SK-N-SH (cell line): ENCODE measurements around the gene PEF1. TPM values are rescaled to one million over a fixed set of nuclear protein-coding genes. Genes with fewer than 3 reads are reported as not detected.

ENCODE experiments used
- CTCF ChIA-PET: fragments of 300-600, 350-600 bp; formaldehyde crosslinking; extraction: SDS; loops from one replicate; lab custom pipeline; 2021; lab: Yijun Ruan, JAX
- POLR2A ChIA-PET: fragments of 350-600 bp; sonication (Branson Sonifier 250); formaldehyde crosslinking; extraction: SDS; loops from one replicate; lab custom pipeline; 2020; ENCODE audit warnings: antibody characterized with exemption, inconsistent platforms; lab: Yijun Ruan, JAX
- DNase-seq: peaks from one replicate; pipeline ENCODE4 v3.0.0; 2012
- H2AFZ ChIP-seq: fragments of 200-600 bp; sonication (generic); 2 replicates; pipeline ENCODE4 v1.8.1; 2016; ENCODE audit warnings: antibody characterized with exemption, mild to moderate bottlenecking, low read depth
- H3F3A ChIP-seq: fragments of 200-600 bp; sonication (generic); replicated peaks from 2 replicates; pipeline ENCODE3; 2016; ENCODE audit warnings: antibody characterized with exemption, mild to moderate bottlenecking; ENCODE audit not compliant: insufficient read depth
- H3K27ac ChIP-seq, 2 experiments: fragments of 200-500 bp in 1 of 2; fragments of 200-600 bp in 1 of 2; sonication (Bioruptor generic) in 1 of 2; sonication (generic), shearing (Covaris generic) in 1 of 2; 2 replicates each; pipeline versions ENCODE4 v1.5.1 to v1.6.1; 2014 to 2016; ENCODE audit warnings: low read depth in 2 of 2, inconsistent platforms in 1 of 2, low read length in 1 of 2, mild to moderate bottlenecking in 1 of 2, mixed read lengths in 1 of 2
- H3K27me3 ChIP-seq: fragments of 200-600 bp; sonication (generic), shearing (Covaris generic); 2 replicates; pipeline ENCODE4 v1.6.1; 2016; ENCODE audit warnings: mixed run types; ENCODE audit not compliant: insufficient read depth
- H3K36me3 ChIP-seq, 2 experiments: fragments of 200-500 bp in 1 of 2; fragments of 200-600 bp in 1 of 2; sonication (Bioruptor generic) in 1 of 2; sonication (generic) in 1 of 2; replicated peaks in 1 of 2; 2 replicates each; pipeline versions ENCODE3 to v1.5.1; 2014 to 2016; ENCODE audit warnings: low read length in 1 of 2, mild to moderate bottlenecking in 1 of 2; ENCODE audit not compliant: insufficient read depth in 2 of 2, control insufficient read depth in 1 of 2
- H3K4me1 ChIP-seq, 2 experiments: fragments of 200-500 bp in 1 of 2; fragments of 200-600 bp in 1 of 2; sonication (Bioruptor generic) in 1 of 2; sonication (generic), shearing (Covaris generic) in 1 of 2; 2 replicates each; pipeline versions ENCODE4 v1.5.1 to v1.6.1; 2014 to 2016; ENCODE audit warnings: low read depth in 1 of 2, low read length in 1 of 2, mixed run types in 1 of 2; ENCODE audit not compliant: insufficient read depth in 2 of 2, control insufficient read depth in 1 of 2
- H3K4me2 ChIP-seq: fragments of 200-600 bp; sonication (generic), shearing (Covaris generic); 2 replicates; pipeline ENCODE4 v1.6.1; 2017; ENCODE audit warnings: mixed run types
- H3K4me3 ChIP-seq, 2 experiments: fragments of 200-500 bp in 1 of 2; fragments of 200-600 bp in 1 of 2; sonication (Bioruptor generic) in 1 of 2; sonication (generic), shearing (Covaris generic) in 1 of 2; 2 replicates each; pipeline versions ENCODE4 v1.5.1 to v1.8.1; 2014 to 2016; ENCODE audit warnings: low read depth in 2 of 2, inconsistent platforms in 1 of 2, low read length in 1 of 2, mild to moderate bottlenecking in 1 of 2, mixed read lengths in 1 of 2, moderate library complexity in 1 of 2
- H3K79me2 ChIP-seq: fragments of 200-600 bp; sonication (generic); 2 replicates; pipeline ENCODE4 v1.8.1; 2017; ENCODE audit warnings: mild to moderate bottlenecking; ENCODE audit not compliant: insufficient read depth
- H3K9ac ChIP-seq: fragments of 200-600 bp; sonication (generic); 2 replicates; pipeline ENCODE4 v1.6.1; 2017; ENCODE audit warnings: mixed run types
- H3K9me2 ChIP-seq: fragments of 200-600 bp; sonication (generic); 2 replicates; pipeline ENCODE4 v1.6.1; 2017; ENCODE audit warnings: mixed run types
- H3K9me3 ChIP-seq: fragments of 200-600 bp; sonication (generic); 2 replicates; pipeline ENCODE4 v1.6.1; 2017; ENCODE audit warnings: mixed run types, mild to moderate bottlenecking, moderate library complexity
- H4K20me1 ChIP-seq: fragments of 200-600 bp; sonication (generic); 2 replicates; pipeline ENCODE4 v1.6.1; 2017; ENCODE audit warnings: mild to moderate bottlenecking, mixed run types; ENCODE audit not compliant: insufficient read depth
- EP300 ChIP-seq, 2 experiments: IDR thresholded peaks; 2 replicates each; pipeline versions ENCODE4 v1.4.0 to v1.6.1; 2012; ENCODE audit warnings: borderline replicate concordance in 1 of 2, low read depth in 1 of 2, low read length in 1 of 2
- FOXJ3 ChIP-seq: sonication (generic); formaldehyde crosslinking; IDR thresholded peaks from 2 replicates; pipeline ENCODE4 v1.5.1; 2020; ENCODE audit warnings: mild to moderate bottlenecking, missing genetic modification reagents
- FOXM1 ChIP-seq: IDR thresholded peaks from 2 replicates; pipeline ENCODE4 v1.4.0; 2012; ENCODE audit warnings: low read depth, mild to moderate bottlenecking
- GABPA ChIP-seq: IDR thresholded peaks from 2 replicates; pipeline ENCODE4 v1.4.0; 2012; ENCODE audit warnings: low read depth, mild to moderate bottlenecking
- MAX ChIP-seq: IDR thresholded peaks from 2 replicates; pipeline ENCODE4 v1.4.0; 2012; ENCODE audit warnings: low read depth
- NFIC ChIP-seq: IDR thresholded peaks from 2 replicates; pipeline ENCODE4 v1.4.0; 2012; ENCODE audit warnings: borderline replicate concordance
- NRF1 ChIP-seq: IDR thresholded peaks from 2 replicates; pipeline ENCODE4 v1.6.1; 2012; ENCODE audit warnings: low read depth, mild to moderate bottlenecking, low read length
- RCOR1 ChIP-seq: fragments of 150-350 bp; IDR thresholded peaks from 2 replicates; pipeline ENCODE4 v1.6.1; 2017; ENCODE audit warnings: antibody characterized with exemption, low read length
- TCF12 ChIP-seq: IDR thresholded peaks from 2 replicates; pipeline ENCODE4 v1.4.0; 2012
- WGBS: methylation state at CpG from one replicate; pipeline ENCODE4 v1.1.6; 2017; ENCODE audit warnings: low lambda C conversion rate; 5-methylcytosine and 5-hydroxymethylcytosine counted together
- polyA plus RNA-seq, 3 experiments: library from polyadenylated mRNA; depleted of rRNA; stranded (reverse); fragments of >200 nt; gene quantifications; 2 replicates each; pipeline ENCODE4 v1.2.3, GENCODE V29; 2012
- TF ChIP-seq, protein P1 (sequence below): fragments of 150-350 bp; IDR thresholded peaks from 2 replicates; pipeline ENCODE4 v1.6.1; 2017; ENCODE audit warnings: antibody characterized with exemption, low read length, low read depth, borderline replicate concordance
- TF ChIP-seq, protein P2 (sequence below): fragments of 200-600 bp; sonication (generic); IDR thresholded peaks from 2 replicates; pipeline ENCODE4 v1.6.1; 2017; ENCODE audit warnings: antibody characterized with exemption, mild to moderate bottlenecking, moderate library complexity

Gene PEF1
- polyA plus RNA-seq, 1 of the 3 experiments (the other 2 are of a cell fraction), result 51.9 TPM

- Histone ChIP-seq H3K9me2 (no peaks in the 10 kb centered on the region), H3K4me1 (peaks cover 18 to 48% of the 10 kb centered on the region in 2 experiments), H3F3A (no peaks in the 10 kb centered on the region), H3K36me3 (no peaks in the 10 kb centered on the region), H3K27me3 (no peaks in the 10 kb centered on the region), H3K9me3 (no peaks in the 10 kb centered on the region), H3K79me2 (no peaks in the 10 kb centered on the region), H3K9ac (no peak overlapping the region), H3K27ac (peak overlapping the region in 1 of 2 experiments; percentile 68; a peak in 3 of 4 replicates), H3K4me2 (peak overlapping the region; percentile 56), H3K4me3 (no peak overlapping the region), H2AFZ (0 out of 2 replicates have a peak overlapping the region, but pooled peaks have one; percentile 13), H4K20me1 (no peaks in the 10 kb centered on the region)
- peak; percentile 56 for DNase-seq
- TF ChIP-seq, protein P1, sequence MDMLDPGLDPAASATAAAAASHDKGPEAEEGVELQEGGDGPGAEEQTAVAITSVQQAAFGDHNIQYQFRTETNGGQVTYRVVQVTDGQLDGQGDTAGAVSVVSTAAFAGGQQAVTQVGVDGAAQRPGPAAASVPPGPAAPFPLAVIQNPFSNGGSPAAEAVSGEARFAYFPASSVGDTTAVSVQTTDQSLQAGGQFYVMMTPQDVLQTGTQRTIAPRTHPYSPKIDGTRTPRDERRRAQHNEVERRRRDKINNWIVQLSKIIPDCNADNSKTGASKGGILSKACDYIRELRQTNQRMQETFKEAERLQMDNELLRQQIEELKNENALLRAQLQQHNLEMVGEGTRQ, result no peak
- TF ChIP-seq TCF12 (peak; percentile 50; the same call in 1 of the 2 replicates), NRF1 (no peak), FOXM1 (no peak), MAX (peak; percentile 38; the same call in 1 of the 2 replicates), GABPA (no peak), NFIC (peak; percentile 93), RCOR1 (0 out of 2 replicates have a peak, but pooled peaks have one; percentile 18)
- TF ChIP-seq, protein P2, sequence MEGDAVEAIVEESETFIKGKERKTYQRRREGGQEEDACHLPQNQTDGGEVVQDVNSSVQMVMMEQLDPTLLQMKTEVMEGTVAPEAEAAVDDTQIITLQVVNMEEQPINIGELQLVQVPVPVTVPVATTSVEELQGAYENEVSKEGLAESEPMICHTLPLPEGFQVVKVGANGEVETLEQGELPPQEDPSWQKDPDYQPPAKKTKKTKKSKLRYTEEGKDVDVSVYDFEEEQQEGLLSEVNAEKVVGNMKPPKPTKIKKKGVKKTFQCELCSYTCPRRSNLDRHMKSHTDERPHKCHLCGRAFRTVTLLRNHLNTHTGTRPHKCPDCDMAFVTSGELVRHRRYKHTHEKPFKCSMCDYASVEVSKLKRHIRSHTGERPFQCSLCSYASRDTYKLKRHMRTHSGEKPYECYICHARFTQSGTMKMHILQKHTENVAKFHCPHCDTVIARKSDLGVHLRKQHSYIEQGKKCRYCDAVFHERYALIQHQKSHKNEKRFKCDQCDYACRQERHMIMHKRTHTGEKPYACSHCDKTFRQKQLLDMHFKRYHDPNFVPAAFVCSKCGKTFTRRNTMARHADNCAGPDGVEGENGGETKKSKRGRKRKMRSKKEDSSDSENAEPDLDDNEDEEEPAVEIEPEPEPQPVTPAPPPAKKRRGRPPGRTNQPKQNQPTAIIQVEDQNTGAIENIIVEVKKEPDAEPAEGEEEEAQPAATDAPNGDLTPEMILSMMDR, result peak; percentile 37
- CTCF ChIA-PET, result interaction anchor here (0.8 to 4.9 kb wide), 15 partner anchors 9 to 294 kb away, joined by 3 to 39 read pairs (median 3); partner anchors contain the start of genes ADGRB2 and COL16A1
- POLR2A ChIA-PET, result no interaction called here
- WGBS, result 65% methylated on average over 26 of the region's 30 CpGs
Observed at GRCh38 chr1:31669786-31670592, 25.3 kb upstream of the PEF1 start.

GRCh38 chr1:31669433-31669785 lies 24.7 kb upstream of the PEF1 start:
- peak overlapping the region in 1 of 2 experiments; percentile 68; a peak in 3 of 4 replicates for H3K27ac ChIP-seq
- no peaks in the 10 kb centered on the region for H3K36me3 ChIP-seq
- H3K9me3 ChIP-seq, result no peaks in the 10 kb centered on the region
- H3K4me3 ChIP-seq, result no peak overlapping the region
- ChIA-PET POLR2A (no interaction called here), CTCF (interaction anchor here (1.0 to 4.9 kb wide), 7 partner anchors 14 to 121 kb away, joined by 3 to 39 read pairs (median 5); partner anchors contain the start of genes ADGRB2 and COL16A1)
- H3K79me2 ChIP-seq, result no peaks in the 10 kb centered on the region
- no peaks in the 10 kb centered on the region for H3K9me2 ChIP-seq
- peaks cover 18 to 43% of the 10 kb centered on the region in 2 experiments for H3K4me1 ChIP-seq
- DNase-seq, result peak; percentile 83
- H3K9ac ChIP-seq, result no peak overlapping the region
- H3F3A ChIP-seq, result no peaks in the 10 kb centered on the region
- no peaks in the 10 kb centered on the region for H3K27me3 ChIP-seq
- WGBS, result 77% methylated on average over 7 of the region's 7 CpGs
- H4K20me1 ChIP-seq, result no peaks in the 10 kb centered on the region
- H2AFZ ChIP-seq, result no peak overlapping the region
- peak overlapping the region; percentile 56 for H3K4me2 ChIP-seq
- TF ChIP-seq RCOR1 (peak; percentile 43; the same call in 1 of the 2 replicates), FOXJ3 (CRISPR knock-in tag) (no peak; the same call in 1 of the 2 replicates), EP300 (IDR thresholded peaks at IDR 0.05; ENCODE audit: borderline replicate concordance in 1 of 2, low read depth in 1 of 2, low read length in 1 of 2) (peak in 1 of 2 experiments; percentile 48; a peak in 1 of 4 replicates)
